A673 (cell line): ENCODE measurements around the gene CADM3.

Experiments used
- EZH2 ChIP-seq: fragments of 200-600 bp; sonication (generic); IDR thresholded peaks from 2 replicates; pipeline ENCODE4 v1.6.1; 2017; ENCODE audit warnings: borderline replicate concordance, low read depth, mild to moderate bottlenecking, mixed read lengths, antibody characterized with exemption, low read length; ENCODE audit not compliant: poor library complexity, severe bottlenecking
- TF ChIP-seq, protein P1 (sequence below): fragments of 300-800, 200-600 bp; sonication (generic); conservative IDR thresholded peaks from 2 replicates; pipeline ENCODE4 v1.5.1; 2017; ENCODE audit warnings: low read depth, mild to moderate bottlenecking, antibody characterized with exemption, low read length, moderate library complexity, mixed read lengths

DNA sequence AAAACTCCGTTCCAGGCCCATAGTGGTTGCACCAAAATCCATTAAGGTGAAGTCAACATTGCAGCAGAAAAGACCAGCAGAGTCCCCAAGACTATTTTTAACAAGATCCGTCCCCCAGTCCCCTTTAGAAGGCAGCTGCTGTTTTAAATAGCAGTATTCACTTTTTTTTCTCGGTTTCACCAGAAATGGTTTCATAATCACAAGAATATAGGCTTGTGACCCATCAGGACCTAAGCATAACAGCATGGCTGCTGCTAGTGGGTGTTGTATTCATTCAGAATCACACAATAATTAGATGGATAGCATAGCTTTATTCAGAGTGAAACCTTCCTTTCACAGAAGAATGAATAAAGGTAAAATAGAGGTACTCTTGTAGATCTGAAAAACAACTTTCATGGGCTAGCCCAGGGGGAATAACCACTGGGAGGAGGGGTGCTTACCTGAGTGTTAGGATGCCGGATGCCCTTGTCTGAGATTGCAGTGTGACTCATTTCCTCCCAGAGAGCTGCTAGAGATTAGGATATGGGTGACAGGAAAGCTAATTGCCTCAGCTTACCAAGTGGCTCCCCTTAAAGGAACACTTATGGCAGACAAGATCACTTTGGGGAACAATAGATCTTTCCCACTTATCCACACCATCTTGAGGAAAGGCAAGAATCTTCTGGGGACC, 68.3 kb downstream of the CADM3 start:
- TF ChIP-seq, protein P1, sequence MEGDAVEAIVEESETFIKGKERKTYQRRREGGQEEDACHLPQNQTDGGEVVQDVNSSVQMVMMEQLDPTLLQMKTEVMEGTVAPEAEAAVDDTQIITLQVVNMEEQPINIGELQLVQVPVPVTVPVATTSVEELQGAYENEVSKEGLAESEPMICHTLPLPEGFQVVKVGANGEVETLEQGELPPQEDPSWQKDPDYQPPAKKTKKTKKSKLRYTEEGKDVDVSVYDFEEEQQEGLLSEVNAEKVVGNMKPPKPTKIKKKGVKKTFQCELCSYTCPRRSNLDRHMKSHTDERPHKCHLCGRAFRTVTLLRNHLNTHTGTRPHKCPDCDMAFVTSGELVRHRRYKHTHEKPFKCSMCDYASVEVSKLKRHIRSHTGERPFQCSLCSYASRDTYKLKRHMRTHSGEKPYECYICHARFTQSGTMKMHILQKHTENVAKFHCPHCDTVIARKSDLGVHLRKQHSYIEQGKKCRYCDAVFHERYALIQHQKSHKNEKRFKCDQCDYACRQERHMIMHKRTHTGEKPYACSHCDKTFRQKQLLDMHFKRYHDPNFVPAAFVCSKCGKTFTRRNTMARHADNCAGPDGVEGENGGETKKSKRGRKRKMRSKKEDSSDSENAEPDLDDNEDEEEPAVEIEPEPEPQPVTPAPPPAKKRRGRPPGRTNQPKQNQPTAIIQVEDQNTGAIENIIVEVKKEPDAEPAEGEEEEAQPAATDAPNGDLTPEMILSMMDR: no peak
- TF ChIP-seq EZH2: no peak
